ENCODE measurements around the gene ABHD2. TPM values are rescaled to one million over a fixed set of nuclear protein-coding genes. Genes with fewer than 3 reads are reported as not detected.
A peak's percentile ranks its signal among the peaks of the same experiment; 100 is the strongest.

ABHD2 gene
- total RNA-seq, 1 donor from 2014 or later = 50.5 TPM

- no peak overlapping the region for H3K27ac Mint-ChIP-seq (ENCODE audit: unreplicated experiment)
- no peak for TF ChIP-seq CTCF (IDR thresholded peaks at IDR 0.05)
- H3K27me3 Mint-ChIP-seq (ENCODE audit: low read depth) = no peaks in the 10 kb centered on the region
- no peak for DNase-seq (ENCODE audit: low spot score)
- H3K36me3 Mint-ChIP-seq (ENCODE audit: low read depth) = peaks cover 27% of the 10 kb centered on the region
- H3K4me1 Mint-ChIP-seq (ENCODE audit: low read depth) = no peaks in the 10 kb centered on the region
- H3K4me3 Mint-ChIP-seq (ENCODE audit: unreplicated experiment) = no peak overlapping the region
- H3K9me3 Mint-ChIP-seq (ENCODE audit: low read depth) = no peaks in the 10 kb centered on the region
Measured at GRCh38 chr15:89187986-89188514, 99.8 kb downstream of the ABHD2 start.

DNA sequence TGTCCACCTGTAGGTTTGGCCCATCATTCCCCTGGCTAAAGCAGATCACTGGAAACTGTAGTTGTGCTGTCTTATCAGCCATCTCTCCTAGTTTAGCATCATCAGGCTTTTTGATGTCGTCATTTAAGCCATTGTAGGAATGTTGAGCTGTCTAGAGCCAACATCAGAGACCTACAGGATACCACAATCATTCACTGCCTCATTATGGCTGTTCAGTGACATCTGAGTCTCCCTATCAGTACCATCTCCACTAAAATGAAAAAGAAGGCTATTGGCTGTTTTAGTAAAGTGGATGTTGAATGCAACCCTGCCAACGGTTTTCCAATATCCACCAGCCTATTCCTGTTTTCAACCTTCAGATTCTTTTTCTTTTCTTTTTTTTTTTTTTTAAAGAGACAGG is 103.9 kb downstream of the ABHD2 start:
- Mint-ChIP-seq H3K36me3 (ENCODE audit: low read depth) (peaks cover 31% of the 10 kb centered on the region), H3K27ac (ENCODE audit: unreplicated experiment) (no peak overlapping the region), H3K27me3 (ENCODE audit: low read depth) (no peaks in the 10 kb centered on the region), H3K4me3 (ENCODE audit: unreplicated experiment) (no peak overlapping the region), H3K9me3 (ENCODE audit: low read depth) (no peaks in the 10 kb centered on the region), H3K4me1 (ENCODE audit: low read depth) (peaks cover 12% of the 10 kb centered on the region)
- TF ChIP-seq CTCF (IDR thresholded peaks at IDR 0.05) = no peak
- no peak for DNase-seq (ENCODE audit: low spot score)

GRCh38 chr15:89192766-89193165 is 104.5 kb downstream of the ABHD2 start:
- DNase-seq (ENCODE audit: low spot score) = no peak
- no peak for TF ChIP-seq CTCF (IDR thresholded peaks at IDR 0.05)
- Mint-ChIP-seq H3K27me3 (ENCODE audit: low read depth) (no peaks in the 10 kb centered on the region), H3K4me1 (ENCODE audit: low read depth) (peaks cover 16% of the 10 kb centered on the region), H3K27ac (ENCODE audit: unreplicated experiment) (no peak overlapping the region), H3K4me3 (ENCODE audit: unreplicated experiment) (no peak overlapping the region), H3K9me3 (ENCODE audit: low read depth) (no peaks in the 10 kb centered on the region), H3K36me3 (ENCODE audit: low read depth) (peaks cover 32% of the 10 kb centered on the region)

DNA sequence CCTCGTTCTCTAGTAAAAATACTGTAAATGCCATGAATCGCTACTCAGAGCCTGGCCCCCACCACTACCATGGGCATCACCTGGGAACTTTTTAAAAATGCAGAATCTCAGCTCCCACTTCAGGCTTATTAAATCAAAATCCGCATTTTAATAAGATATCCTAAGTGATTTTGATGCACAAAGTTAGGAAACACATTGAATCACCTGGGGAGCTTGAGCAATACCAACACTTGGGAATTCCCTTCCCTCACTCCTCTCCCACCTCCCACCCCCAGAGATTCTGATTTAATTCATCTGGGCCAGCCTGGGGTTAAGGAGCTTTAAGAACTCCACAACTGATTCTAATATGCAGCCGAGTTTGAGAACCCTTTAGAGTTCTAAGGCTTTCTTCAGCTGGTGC is 106.4 kb downstream of the ABHD2 start:
- Mint-ChIP-seq H3K4me1 (ENCODE audit: low read depth) (peaks cover 24% of the 10 kb centered on the region), H3K9me3 (ENCODE audit: low read depth) (no peaks in the 10 kb centered on the region), H3K4me3 (ENCODE audit: unreplicated experiment) (no peak overlapping the region), H3K36me3 (ENCODE audit: low read depth) (peaks cover 25% of the 10 kb centered on the region), H3K27me3 (ENCODE audit: low read depth) (no peaks in the 10 kb centered on the region), H3K27ac (ENCODE audit: unreplicated experiment) (no peak overlapping the region)
- no peak for DNase-seq (ENCODE audit: low spot score)
- TF ChIP-seq CTCF (IDR thresholded peaks at IDR 0.05) = no peak

DNA sequence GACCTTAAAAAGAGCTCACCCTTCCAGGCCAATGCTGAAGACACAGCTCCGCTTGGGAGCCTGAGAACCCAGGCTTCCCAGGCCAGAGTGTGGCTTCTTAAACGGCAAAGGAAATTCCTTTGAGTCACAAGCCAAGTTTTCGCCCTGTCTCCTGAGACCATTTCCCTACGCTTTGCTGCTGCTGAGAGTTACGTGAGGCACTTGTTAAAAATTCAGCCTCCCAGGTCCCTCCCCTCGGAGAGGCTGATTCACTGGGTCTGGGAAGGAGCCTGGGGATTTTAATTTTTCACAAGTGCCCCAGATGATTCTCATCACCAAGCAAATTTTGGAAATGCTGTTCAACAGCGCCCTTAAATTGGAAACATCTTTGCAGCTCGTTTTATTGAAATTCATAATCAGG is 107.6 kb downstream of the ABHD2 start:
- Mint-ChIP-seq H3K27me3 (ENCODE audit: low read depth) (no peaks in the 10 kb centered on the region), H3K9me3 (ENCODE audit: low read depth) (no peaks in the 10 kb centered on the region), H3K27ac (ENCODE audit: unreplicated experiment) (peak overlapping the region; percentile 64), H3K4me1 (ENCODE audit: low read depth) (peaks cover 24% of the 10 kb centered on the region), H3K36me3 (ENCODE audit: low read depth) (peaks cover 23% of the 10 kb centered on the region), H3K4me3 (ENCODE audit: unreplicated experiment) (no peak overlapping the region)
- DNase-seq (ENCODE audit: low spot score) = no peak
- TF ChIP-seq CTCF (IDR thresholded peaks at IDR 0.05) = no peak

Measured in chondrocyte (in vitro differentiated cells).